PFSK-1 (cell line): ENCODE results near the gene LRRTM2.

Source experiments
- POLR2AphosphoS5 ChIP-seq: IDR thresholded peaks from 2 replicates; pipeline ENCODE4 v1.6.1; 2012; ENCODE audit warnings: low read depth, mild to moderate bottlenecking, control low read depth, low read length, moderate library complexity
- SIN3A ChIP-seq: IDR thresholded peaks from 2 replicates; pipeline ENCODE4 v1.6.1; 2012; ENCODE audit warnings: mild to moderate bottlenecking, low read length, moderate library complexity, borderline replicate concordance; ENCODE audit not compliant: insufficient read depth
- TAF1 ChIP-seq: IDR thresholded peaks from 2 replicates; pipeline ENCODE4 v1.6.1; 2012; ENCODE audit warnings: low read length, control low read depth, borderline replicate concordance; ENCODE audit not compliant: insufficient read depth

GRCh38 chr5:138900281-138900965 is 25.3 kb upstream of the LRRTM2 start:
- no peak for TF ChIP-seq POLR2AphosphoS5
- no peak for TF ChIP-seq TAF1
- no peak for TF ChIP-seq SIN3A
